Liver (tissue), 9 donors: ENCODE data around the gene UTP4. TPM values are rescaled to one million over a fixed set of nuclear protein-coding genes. Genes with fewer than 3 reads are reported as not detected.

Experiments
- DNase-seq: peaks from one replicate; pipeline ENCODE4 v3.0.0-alpha.2; 2017; ENCODE audit warnings: low spot score
- H3K27ac ChIP-seq, 2 donors: one replicate each; pipeline ENCODE4 v1.7.0; 2013; ENCODE audit warnings: inconsistent platforms in 2 of 2, low read length in 2 of 2, control low read depth in 1 of 2, low read depth in 1 of 2, mild to moderate bottlenecking in 1 of 2
- H3K27me3 ChIP-seq, 4 donors: one replicate each; pipeline versions ENCODE4 v1.6.1 to v1.7.0; 2013; ENCODE audit warnings: low read length in 3 of 4, inconsistent platforms in 1 of 4, mild to moderate bottlenecking in 1 of 4, moderate library complexity in 1 of 4; ENCODE audit not compliant: control insufficient read depth in 4 of 4, insufficient read depth in 4 of 4
- H3K36me3 ChIP-seq, 4 donors: one replicate each; pipeline versions ENCODE4 v1.6.1 to v1.7.0; 2013; ENCODE audit warnings: low read length in 3 of 4, mild to moderate bottlenecking in 3 of 4, low read depth in 1 of 4, moderate library complexity in 1 of 4; ENCODE audit not compliant: control insufficient read depth in 4 of 4, insufficient read depth in 3 of 4
- H3K4me1 ChIP-seq, 4 donors: one replicate each; pipeline versions ENCODE4 v1.6.1 to v1.7.0; 2013; ENCODE audit warnings: low read length in 3 of 4, mild to moderate bottlenecking in 3 of 4, moderate library complexity in 1 of 4; ENCODE audit not compliant: control insufficient read depth in 4 of 4, insufficient read depth in 4 of 4
- H3K4me3 ChIP-seq, 3 donors: one replicate each; pipeline versions ENCODE4 v1.6.1 to v1.7.0; 2013; ENCODE audit warnings: low read length in 3 of 3, control low read depth in 1 of 3, low read depth in 1 of 3, mild to moderate bottlenecking in 1 of 3
- H3K9ac ChIP-seq, 2 donors: one replicate each; pipeline ENCODE4 v1.7.0; 2013; ENCODE audit warnings: low read length in 2 of 2, mild to moderate bottlenecking in 2 of 2, moderate library complexity in 2 of 2, control low read depth in 1 of 2, low read depth in 1 of 2
- H3K9me3 ChIP-seq, 4 donors: one replicate each; pipeline versions ENCODE4 v1.6.1 to v1.7.0; 2013; ENCODE audit warnings: low read length in 3 of 4; ENCODE audit not compliant: control insufficient read depth in 4 of 4
- ATF3 ChIP-seq: IDR thresholded peaks from 2 replicates; pipeline ENCODE4 v1.6.1; 2016; ENCODE audit warnings: antibody characterized with exemption
- CTCF ChIP-seq: fragments of 150-350 bp; IDR thresholded peaks from 2 replicates; pipeline ENCODE4 v1.5.1; 2017; ENCODE audit warnings: improper control_type of control experiment, low read depth, low read length; ENCODE audit not compliant: missing input control
- EGR1 ChIP-seq, 2 donors: IDR thresholded peaks; 2 replicates each; pipeline ENCODE4 v1.6.1; 2016 to 2018; ENCODE audit warnings: antibody characterized with exemption in 2 of 2, low read depth in 2 of 2
- FOXA1 ChIP-seq: IDR thresholded peaks from 2 replicates; pipeline ENCODE4 v1.6.1; 2016; ENCODE audit warnings: antibody characterized with exemption
- FOXA2 ChIP-seq: IDR thresholded peaks from 2 replicates; pipeline ENCODE4 v1.6.1; 2016; ENCODE audit warnings: antibody characterized with exemption
- GABPA ChIP-seq, 2 donors: IDR thresholded peaks in 1 of 2; conservative IDR thresholded peaks in 1 of 2; 2 replicates each; pipeline ENCODE4 v1.6.1; 2016; ENCODE audit warnings: antibody characterized with exemption in 2 of 2, mild to moderate bottlenecking in 1 of 2, moderate library complexity in 1 of 2
- HNF4G ChIP-seq: IDR thresholded peaks from 2 replicates; pipeline ENCODE4 v1.6.1; 2016; ENCODE audit warnings: antibody characterized with exemption
- JUND ChIP-seq, 2 donors: IDR thresholded peaks; 2 replicates each; pipeline ENCODE4 v1.6.1; 2016; ENCODE audit warnings: antibody characterized with exemption in 2 of 2
- RXRA ChIP-seq, 2 donors: IDR thresholded peaks; 2 replicates each; pipeline ENCODE4 v1.6.1; 2017 to 2018; ENCODE audit warnings: antibody characterized with exemption in 2 of 2, mild to moderate bottlenecking in 1 of 2
- SP1 ChIP-seq: IDR thresholded peaks from 2 replicates; pipeline ENCODE4 v1.6.1; 2018; ENCODE audit warnings: antibody characterized with exemption, mild to moderate bottlenecking
- TAF1 ChIP-seq: conservative IDR thresholded peaks from 2 replicates; pipeline ENCODE4 v1.6.1; 2016; ENCODE audit warnings: antibody characterized with exemption, mild to moderate bottlenecking
- YY1 ChIP-seq: IDR thresholded peaks from 2 replicates; pipeline ENCODE4 v1.6.1; 2016; ENCODE audit warnings: antibody characterized with exemption, mild to moderate bottlenecking
- ZBTB33 ChIP-seq: IDR thresholded peaks from 2 replicates; pipeline ENCODE4 v1.6.1; 2016; ENCODE audit warnings: antibody characterized with exemption
- WGBS: extraction: QIAGEN DNeasy Blood & Tissue Kit; methylation state at CpG from one replicate; pipeline ENCODE4 v1.1.7; 2013; 5-methylcytosine and 5-hydroxymethylcytosine counted together
- polyA plus RNA-seq, 2 donors: library from polyadenylated mRNA; stranded (reverse) in 1 of 2; unstranded in 1 of 2; fragments of 200-250 nt in 1 of 2; fragments of >200 nt in 1 of 2; fragmentation: Nextera tagmentation in 1 of 2; extraction: Ambion mirVana in 1 of 2; gene quantifications; one replicate each; pipeline versions ENCODE4 v1.2.1 to v1.2.3, GENCODE V29; 2013 to 2015
- total RNA-seq, 2 donors: library from RNA; depleted of rRNA; stranded (reverse); fragments of >200 nt; gene quantifications; one replicate each; pipeline ENCODE4 v1.2.3, GENCODE V29; 2014
- TF ChIP-seq, protein P1 (sequence below): IDR thresholded peaks from 2 replicates; pipeline ENCODE4 v1.6.1; 2016; ENCODE audit warnings: antibody characterized with exemption
- donor health status: healthy.
- donor health status: healthy.
- donor health status: healthy.
- donor health status: healthy.
- donor health status: healthy.

UTP4 gene
- total and polyA plus RNA-seq, 4 donors: 11.3 to 13.8 (median 12.4) TPM

- no peak for TF ChIP-seq CTCF
- no peak for TF ChIP-seq GABPA (IDR thresholded peaks at IDR 0.05 in 1 of 2, conservative IDR thresholded peaks at IDR 0.05 in 1 of 2)
- no peak for TF ChIP-seq TAF1
- no peak for TF ChIP-seq YY1
- no peak for TF ChIP-seq HNF4G
- no peak for TF ChIP-seq RXRA (IDR thresholded peaks at IDR 0.05)
- no peak for TF ChIP-seq FOXA1
- TF ChIP-seq, protein P1, sequence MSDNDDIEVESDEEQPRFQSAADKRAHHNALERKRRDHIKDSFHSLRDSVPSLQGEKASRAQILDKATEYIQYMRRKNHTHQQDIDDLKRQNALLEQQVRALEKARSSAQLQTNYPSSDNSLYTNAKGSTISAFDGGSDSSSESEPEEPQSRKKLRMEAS: no peak
These were observed 36.6 kb downstream of the UTP4 start (continued) for GRCh38 chr16:69169051-69169450.

DNA sequence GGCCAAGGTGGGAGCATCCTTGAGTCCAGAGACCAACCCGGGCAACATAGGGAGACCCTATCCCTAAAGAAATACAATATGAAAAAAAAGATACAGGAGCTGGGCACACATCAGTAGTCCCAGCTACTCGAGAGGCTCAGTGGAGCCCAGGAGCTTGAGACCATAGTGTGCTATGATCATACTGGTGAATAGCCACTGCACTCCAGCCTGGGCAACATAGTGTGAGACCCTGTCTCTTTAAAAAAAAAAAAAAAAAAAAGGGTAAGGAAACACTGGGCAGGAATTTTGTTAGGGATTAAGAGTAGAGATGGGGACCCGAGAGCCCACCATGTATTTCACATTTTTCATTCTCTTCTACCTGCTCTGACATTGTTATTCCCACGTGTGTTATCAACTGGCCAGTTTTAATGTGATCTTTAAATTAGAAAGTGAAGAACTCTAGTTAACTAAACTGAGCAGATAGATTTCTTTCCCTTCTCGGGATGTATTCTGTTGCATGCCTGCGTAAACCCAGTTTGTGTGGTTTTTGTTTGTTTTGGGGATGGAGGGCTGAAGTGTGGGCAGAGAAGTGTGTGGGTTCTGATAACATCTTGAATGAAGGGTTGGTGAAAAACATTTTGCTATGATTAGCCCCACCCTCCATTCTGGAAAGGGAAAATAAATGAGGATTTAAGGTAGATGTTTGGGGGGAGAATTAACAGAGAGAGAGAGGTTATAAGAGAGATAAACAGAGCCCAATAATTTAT is 37.3 kb downstream of the UTP4 start:
- DNase-seq: no peak
- Histone ChIP-seq H3K4me1 (no peaks in the 10 kb centered on the region), H3K36me3 (peaks cover 2 to 41% (median 25%) of the 10 kb centered on the region in 4 donors), H3K4me3 (no peak overlapping the region), H3K9ac (no peak overlapping the region), H3K27ac (no peak overlapping the region), H3K9me3 (no peaks in the 10 kb centered on the region), H3K27me3 (no peaks in the 10 kb centered on the region)
- 95% methylated on average over 6 of the region's 6 CpGs for WGBS
- no peak for TF ChIP-seq ZBTB33
- no peak for TF ChIP-seq ATF3
- no peak for TF ChIP-seq SP1
- no peak for TF ChIP-seq CTCF
- TF ChIP-seq EGR1 (IDR thresholded peaks at IDR 0.05; ENCODE audit: low read depth in 2 of 2): no peak
- TF ChIP-seq JUND (IDR thresholded peaks at IDR 0.05): no peak
- TF ChIP-seq FOXA2: no peak
